ENCODE data around the gene ATAD3B.

DNA sequence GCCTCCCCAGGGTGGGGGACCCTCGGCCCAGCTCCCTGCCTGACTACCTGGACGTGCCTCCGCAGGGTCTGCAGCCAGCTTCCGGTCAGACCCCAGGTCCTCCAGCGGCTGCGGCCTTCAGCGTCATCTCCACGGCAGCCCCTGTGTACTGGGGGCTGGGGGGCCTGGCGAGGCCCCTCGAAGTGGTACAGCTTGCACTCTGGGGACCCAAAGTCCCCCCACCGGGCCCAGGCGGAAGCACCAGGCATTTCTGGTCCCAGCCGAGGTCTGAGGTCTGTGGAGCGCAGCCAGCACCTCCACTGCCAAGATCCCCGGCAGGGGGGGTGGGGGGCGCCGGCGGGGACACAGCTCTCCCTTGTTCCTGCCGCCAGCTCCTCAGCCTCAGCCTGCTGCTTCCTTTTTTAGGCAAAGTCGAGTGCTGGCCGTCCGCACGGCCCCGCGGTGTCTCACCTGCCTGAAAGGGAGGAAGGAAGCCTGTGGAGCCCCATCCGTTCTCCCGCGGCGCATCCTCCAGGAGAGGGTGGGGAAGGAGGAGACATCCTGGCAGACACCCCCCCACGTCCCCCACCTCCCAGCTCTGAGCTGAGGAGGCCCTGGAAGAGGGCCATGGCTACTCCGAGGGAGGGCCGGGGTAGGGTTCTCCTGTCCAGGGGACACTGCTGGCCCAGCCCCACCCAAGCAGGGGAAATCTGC, 37.3 kb upstream of the ATAD3B start:
- TF ChIP-seq POLR2A (IDR thresholded peaks at IDR 0.05), result no peak
- TF ChIP-seq, protein P1, sequence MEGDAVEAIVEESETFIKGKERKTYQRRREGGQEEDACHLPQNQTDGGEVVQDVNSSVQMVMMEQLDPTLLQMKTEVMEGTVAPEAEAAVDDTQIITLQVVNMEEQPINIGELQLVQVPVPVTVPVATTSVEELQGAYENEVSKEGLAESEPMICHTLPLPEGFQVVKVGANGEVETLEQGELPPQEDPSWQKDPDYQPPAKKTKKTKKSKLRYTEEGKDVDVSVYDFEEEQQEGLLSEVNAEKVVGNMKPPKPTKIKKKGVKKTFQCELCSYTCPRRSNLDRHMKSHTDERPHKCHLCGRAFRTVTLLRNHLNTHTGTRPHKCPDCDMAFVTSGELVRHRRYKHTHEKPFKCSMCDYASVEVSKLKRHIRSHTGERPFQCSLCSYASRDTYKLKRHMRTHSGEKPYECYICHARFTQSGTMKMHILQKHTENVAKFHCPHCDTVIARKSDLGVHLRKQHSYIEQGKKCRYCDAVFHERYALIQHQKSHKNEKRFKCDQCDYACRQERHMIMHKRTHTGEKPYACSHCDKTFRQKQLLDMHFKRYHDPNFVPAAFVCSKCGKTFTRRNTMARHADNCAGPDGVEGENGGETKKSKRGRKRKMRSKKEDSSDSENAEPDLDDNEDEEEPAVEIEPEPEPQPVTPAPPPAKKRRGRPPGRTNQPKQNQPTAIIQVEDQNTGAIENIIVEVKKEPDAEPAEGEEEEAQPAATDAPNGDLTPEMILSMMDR (IDR thresholded peaks at IDR 0.05), result peak in 1 of 4 experiments; percentile 11
